Neuronal stem cell (in vitro differentiated cells): ENCODE data around the gene FSTL4.

Source experiments
- DNase-seq: peaks from one replicate; pipeline ENCODE4 v3.0.0-alpha.2; 2013; ENCODE audit warnings: low spot score
- H2AFZ ChIP-seq: one replicate; pipeline ENCODE4 v1.6.1; 2013; ENCODE audit warnings: mild to moderate bottlenecking, low read length, inconsistent platforms
- H2AK5ac ChIP-seq: 2 replicates; pipeline ENCODE4 v1.6.1; 2013; ENCODE audit warnings: low read depth, mild to moderate bottlenecking, inconsistent platforms, low read length, moderate library complexity, mixed read lengths
- H2BK120ac ChIP-seq: 2 replicates; pipeline ENCODE4 v1.6.1; 2013; ENCODE audit warnings: low read depth, mild to moderate bottlenecking, inconsistent platforms, low read length, moderate library complexity, mixed read lengths
- H2BK12ac ChIP-seq: one replicate; pipeline ENCODE4 v1.6.1; 2013; ENCODE audit warnings: low read length, inconsistent platforms
- H2BK15ac ChIP-seq: 2 replicates; pipeline ENCODE4 v1.6.1; 2013; ENCODE audit warnings: mild to moderate bottlenecking, low read length, inconsistent platforms, mixed read lengths
- H2BK5ac ChIP-seq: one replicate; pipeline ENCODE4 v1.6.1; 2013; ENCODE audit warnings: inconsistent platforms, mild to moderate bottlenecking, low read length, moderate library complexity
- H3K14ac ChIP-seq: one replicate; pipeline ENCODE4 v1.6.1; 2013; ENCODE audit warnings: low read length, inconsistent platforms
- H3K18ac ChIP-seq: 2 replicates; pipeline ENCODE4 v1.6.1; 2013; ENCODE audit warnings: low read length, inconsistent platforms
- H3K23ac ChIP-seq: 2 replicates; pipeline ENCODE4 v1.6.1; 2013; ENCODE audit warnings: low read depth, mild to moderate bottlenecking, mixed read lengths, low read length, inconsistent platforms; ENCODE audit not compliant: poor library complexity
- H3K27ac ChIP-seq: replicated peaks from 3 replicates; pipeline ENCODE4 v1.5.1; 2013; ENCODE audit warnings: low read length, inconsistent platforms
- H3K27me3 ChIP-seq, 3 experiments: 2 replicates each; pipeline ENCODE4 v1.6.1; 2013; ENCODE audit warnings: low read length in 3 of 3, mild to moderate bottlenecking in 2 of 3, inconsistent platforms in 1 of 3, low read depth in 1 of 3, mixed read lengths in 1 of 3, moderate library complexity in 1 of 3; ENCODE audit not compliant: control insufficient read depth in 3 of 3, insufficient read depth in 3 of 3
- H3K36me3 ChIP-seq, 2 donors: replicated peaks in 1 of 2; 2 replicates each; pipeline ENCODE4 v1.6.1; 2013; ENCODE audit warnings: low read length in 2 of 2; ENCODE audit not compliant: control insufficient read depth in 2 of 2, insufficient read depth in 2 of 2
- H3K4ac ChIP-seq: 2 replicates; pipeline ENCODE4 v1.6.1; 2013; ENCODE audit warnings: inconsistent platforms, mild to moderate bottlenecking, low read length, moderate library complexity
- H3K4me1 ChIP-seq, 2 donors: 1 replicate in 1 of 2; 2 replicates in 1 of 2; pipeline ENCODE4 v1.6.1; 2013; ENCODE audit warnings: low read length in 2 of 2, low read depth in 1 of 2; ENCODE audit not compliant: control insufficient read depth in 2 of 2, insufficient read depth in 1 of 2
- H3K4me2 ChIP-seq: one replicate; pipeline ENCODE4 v1.6.1; 2013; ENCODE audit warnings: mild to moderate bottlenecking, low read length, inconsistent platforms; ENCODE audit not compliant: insufficient read depth, poor library complexity, severe bottlenecking
- H3K4me3 ChIP-seq, 2 donors: 2 replicates each; pipeline ENCODE4 v1.5.1; 2013; ENCODE audit warnings: low read length in 2 of 2, mild to moderate bottlenecking in 2 of 2, inconsistent platforms in 1 of 2, moderate library complexity in 1 of 2
- H3K79me1 ChIP-seq: one replicate; pipeline ENCODE4 v1.6.1; 2013; ENCODE audit warnings: low read depth, mild to moderate bottlenecking, inconsistent platforms, low read length, moderate library complexity
- H3K9ac ChIP-seq: one replicate; pipeline ENCODE4 v1.6.1; 2013; ENCODE audit warnings: mild to moderate bottlenecking, low read depth, low read length, inconsistent platforms; ENCODE audit not compliant: poor library complexity
- H3K9me3 ChIP-seq, 2 donors: replicated peaks in 1 of 2; 2 replicates each; pipeline versions ENCODE3 to v1.6.1; 2013; ENCODE audit warnings: low read length in 2 of 2, mild to moderate bottlenecking in 2 of 2, inconsistent platforms in 1 of 2, low read depth in 1 of 2, mixed read lengths in 1 of 2, moderate library complexity in 1 of 2; ENCODE audit not compliant: control insufficient read depth in 2 of 2, insufficient read depth in 1 of 2
- H4K8ac ChIP-seq: one replicate; pipeline ENCODE4 v1.6.1; 2013; ENCODE audit warnings: low read depth, mild to moderate bottlenecking, inconsistent platforms, low read length, moderate library complexity
- H4K91ac ChIP-seq: one replicate; pipeline ENCODE4 v1.6.1; 2013; ENCODE audit warnings: low read length, low read depth, mild to moderate bottlenecking, inconsistent platforms; ENCODE audit not compliant: poor library complexity
- WGBS, 2 donors: extraction: QIAGEN DNeasy Blood & Tissue Kit; methylation state at CpG; one replicate each; pipeline ENCODE4 v1.1.7; 2013; ENCODE audit warnings: missing lambda C conversion rate in 2 of 2, mixed read lengths in 1 of 2; ENCODE audit not compliant: insufficient read length in 2 of 2, insufficient replicate concordance in 1 of 2; ENCODE audit errors: extremely low coverage in 2 of 2; 5-methylcytosine and 5-hydroxymethylcytosine counted together

Gene FSTL4

DNA sequence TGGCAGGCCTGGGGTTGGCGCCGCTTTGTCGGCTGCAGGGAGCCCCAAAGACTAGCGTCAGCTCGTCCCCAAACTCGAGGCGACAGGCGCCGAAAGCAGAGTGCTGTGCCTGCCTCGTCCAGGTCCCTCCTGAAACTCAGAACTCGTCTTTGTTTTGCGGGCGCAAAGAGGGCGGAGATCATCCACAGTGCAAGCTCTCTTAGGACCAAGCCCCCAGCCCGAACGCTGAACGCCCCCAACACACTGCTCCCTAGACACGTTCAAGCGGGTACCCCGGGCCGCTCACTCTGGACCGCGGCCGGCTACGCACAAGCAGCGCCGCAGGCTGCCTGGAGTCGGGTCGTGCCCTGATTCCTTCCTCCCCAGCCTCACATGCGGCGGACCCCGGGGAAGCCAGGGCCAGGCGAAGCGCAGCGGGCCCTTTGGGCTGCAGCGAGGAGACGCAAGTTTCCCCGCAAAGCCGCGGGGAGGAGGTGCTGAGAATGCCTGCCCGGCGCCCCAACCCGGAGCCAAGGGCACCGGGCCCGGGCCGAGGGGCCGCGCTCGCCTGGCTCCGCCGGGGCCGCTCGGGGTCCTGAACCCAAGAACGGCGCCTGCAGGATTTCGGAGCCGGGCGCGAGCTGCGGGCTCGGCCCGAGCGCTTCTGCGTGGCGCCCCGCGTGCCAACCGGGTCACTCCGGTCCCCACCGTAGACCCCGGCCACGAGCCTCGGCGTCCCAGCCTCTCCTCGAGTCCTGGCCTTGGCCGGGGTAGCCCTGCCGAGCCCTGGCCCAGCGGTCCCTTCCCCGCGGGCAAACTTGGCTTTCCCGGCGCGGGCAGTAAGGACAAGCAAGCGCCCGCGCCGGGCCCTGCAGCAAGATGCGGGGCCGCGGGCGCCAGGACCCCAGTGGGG is 738 bp downstream of the FSTL4 start:
- Histone ChIP-seq H4K8ac (no peak overlapping the region), H2BK5ac (peak overlapping the region; percentile 26), H2AK5ac (peak overlapping the region; percentile 17), H3K4me1 (peaks cover 3 to 5% of the 10 kb centered on the region in 2 donors), H4K91ac (no peak overlapping the region), H2AFZ (peak overlapping the region; percentile 86), H3K4me3 (peak overlapping the region in 1 of 2 donors; percentile 66), H3K79me1 (peaks cover 2% of the 10 kb centered on the region), H3K18ac (peak overlapping the region; percentile 44), H3K14ac (peak overlapping the region; percentile 31), H3K23ac (peak overlapping the region; percentile 87), H3K27ac (no peak overlapping the region), H2BK120ac (no peak overlapping the region), H2BK12ac (no peak overlapping the region), H3K36me3 (no peaks in the 10 kb centered on the region), H3K27me3 (peaks cover 16 to 80% (median 52%) of the 10 kb centered on the region in 3 experiments), H3K9ac (peak overlapping the region; percentile 12), H3K4ac (no peak overlapping the region), H3K4me2 (peak overlapping the region; percentile 90), H3K9me3 (no peaks in the 10 kb centered on the region), H2BK15ac (no peak overlapping the region)
- WGBS, 2 donors: no CpG with 5 or more reads among the region's 91 CpGs
- peak; percentile 38 for DNase-seq

DNA sequence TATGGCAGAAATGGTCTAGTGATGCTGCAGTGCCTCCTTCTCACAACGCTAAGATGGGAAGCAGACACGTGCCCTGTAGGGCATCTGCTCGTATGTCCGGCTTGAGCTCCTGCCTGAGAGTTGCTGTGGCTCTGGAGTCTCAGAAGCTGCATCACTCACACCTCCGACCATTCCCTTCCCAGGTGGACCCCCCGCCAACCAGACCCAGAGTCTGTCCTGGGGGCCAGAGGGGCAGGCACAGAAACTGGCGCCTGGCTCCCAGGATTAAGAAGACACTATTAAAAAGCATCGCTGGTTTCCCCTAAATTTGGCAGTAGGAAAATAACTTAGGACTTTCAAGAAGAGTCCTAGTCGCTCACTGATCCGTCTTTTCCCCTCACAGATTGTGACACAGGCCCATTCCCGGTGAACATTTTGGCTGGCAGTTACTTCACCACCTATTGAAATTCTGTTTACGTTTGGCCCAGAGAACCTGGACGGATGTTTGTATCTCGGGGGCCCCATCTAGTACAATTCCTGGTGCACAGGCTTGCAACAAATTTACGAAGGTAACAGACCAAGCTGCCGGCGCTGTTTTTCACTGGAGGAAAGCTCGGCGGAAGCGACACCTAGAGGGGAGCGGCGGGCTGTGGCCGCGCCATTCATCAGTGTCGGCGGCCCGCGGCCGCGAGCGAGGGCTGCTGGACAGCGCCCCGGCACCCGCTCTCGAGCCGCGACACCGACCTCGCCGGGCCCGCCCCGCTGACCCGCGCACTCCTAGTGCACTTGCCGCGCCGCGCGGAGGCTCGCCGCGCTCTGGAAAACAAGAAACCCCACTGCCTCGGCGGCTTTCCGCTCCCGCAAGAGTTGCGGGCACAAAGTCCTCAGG is 1.6 kb downstream of the FSTL4 start:
- H3K4ac ChIP-seq: no peak overlapping the region
- H3K4me1 ChIP-seq: peaks cover 3 to 5% of the 10 kb centered on the region in 2 donors
- H3K18ac ChIP-seq: peak overlapping the region; percentile 27
- peak overlapping the region in 1 of 2 donors; percentile 53 for H3K4me3 ChIP-seq
- WGBS, 2 donors: no CpG with 5 or more reads among the region's 57 CpGs
- no peak overlapping the region for H3K14ac ChIP-seq
- DNase-seq: peak; percentile 74
- no peaks in the 10 kb centered on the region for H3K9me3 ChIP-seq
- no peak overlapping the region for H2BK15ac ChIP-seq
- H4K8ac ChIP-seq: no peak overlapping the region
- H2AK5ac ChIP-seq: no peak overlapping the region
- H4K91ac ChIP-seq: no peak overlapping the region
- no peak overlapping the region for H2BK5ac ChIP-seq
- peaks cover 16 to 78% (median 52%) of the 10 kb centered on the region in 3 experiments for H3K27me3 ChIP-seq
- no peak overlapping the region for H2BK12ac ChIP-seq
- H3K36me3 ChIP-seq: no peaks in the 10 kb centered on the region
- H3K79me1 ChIP-seq: peaks cover 2% of the 10 kb centered on the region
- H3K23ac ChIP-seq: peak overlapping the region; percentile 87
- peak overlapping the region; percentile 86 for H2AFZ ChIP-seq
- H3K27ac ChIP-seq: no peak overlapping the region
- no peak overlapping the region for H3K9ac ChIP-seq
- H2BK120ac ChIP-seq: no peak overlapping the region
- peak overlapping the region; percentile 90 for H3K4me2 ChIP-seq

DNA sequence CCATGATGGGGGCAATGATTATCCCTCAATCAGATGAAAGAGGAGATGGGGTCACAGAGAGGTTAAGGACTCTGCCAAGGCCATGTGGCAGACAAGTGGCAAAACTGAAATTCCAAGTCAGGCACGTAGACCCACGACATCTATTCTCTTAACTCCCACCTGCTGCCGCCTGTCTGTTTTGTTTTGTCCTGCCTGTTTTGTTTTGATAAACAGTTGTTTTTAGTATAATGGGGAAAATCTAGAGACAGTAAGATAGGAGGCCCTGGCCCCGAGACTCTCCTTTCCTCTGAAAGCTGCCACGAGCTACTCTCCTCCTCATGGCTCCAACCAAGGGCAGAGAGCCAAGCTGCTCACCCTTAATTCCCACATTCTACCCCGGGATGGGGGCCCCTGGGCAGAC is 4.9 kb downstream of the FSTL4 start:
- H2AK5ac ChIP-seq: no peak overlapping the region
- H2BK5ac ChIP-seq: no peak overlapping the region
- H3K9me3 ChIP-seq: no peaks in the 10 kb centered on the region
- peaks cover 13 to 53% (median 32%) of the 10 kb centered on the region in 3 experiments for H3K27me3 ChIP-seq
- H4K91ac ChIP-seq: no peak overlapping the region
- H4K8ac ChIP-seq: no peak overlapping the region
- H3K4ac ChIP-seq: no peak overlapping the region
- H3K4me1 ChIP-seq: peaks cover 3 to 6% of the 10 kb centered on the region in 2 donors
- no peak overlapping the region for H2BK120ac ChIP-seq
- H3K9ac ChIP-seq: no peak overlapping the region
- no peak overlapping the region for H2BK12ac ChIP-seq
- no peak overlapping the region for H2BK15ac ChIP-seq
- H3K4me2 ChIP-seq: no peak overlapping the region
- no peaks in the 10 kb centered on the region for H3K36me3 ChIP-seq
- peaks cover 2% of the 10 kb centered on the region for H3K79me1 ChIP-seq
- no peak overlapping the region for H3K14ac ChIP-seq
- DNase-seq: no peak
- WGBS, 2 donors: no CpG with 5 or more reads among the region's 6 CpGs
- H3K4me3 ChIP-seq: no peak overlapping the region
- H3K27ac ChIP-seq: no peak overlapping the region
- no peak overlapping the region for H3K23ac ChIP-seq
- H3K18ac ChIP-seq: no peak overlapping the region
- no peak overlapping the region for H2AFZ ChIP-seq

DNA sequence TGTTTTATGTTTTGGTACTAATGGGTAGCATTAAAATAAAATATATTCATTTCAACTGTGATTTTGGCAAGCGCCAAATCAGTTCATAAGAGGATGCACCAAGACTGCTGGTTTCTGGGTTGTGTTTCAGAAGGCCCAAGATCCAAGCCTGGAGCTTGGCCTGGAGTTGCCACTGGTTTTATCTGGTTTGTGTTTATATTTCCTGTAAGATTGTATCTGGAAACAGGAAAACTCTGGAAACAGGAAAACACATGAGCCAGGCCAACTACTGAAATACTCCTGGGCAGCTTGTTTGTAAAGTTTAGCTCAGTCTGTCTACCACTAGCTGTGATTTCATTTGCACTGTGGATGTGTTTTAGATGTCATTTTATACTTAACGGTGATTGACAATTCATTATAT is 5.5 kb downstream of the FSTL4 start:
- Histone ChIP-seq H3K4me3 (no peak overlapping the region), H3K27me3 (peaks cover 10 to 47% (median 26%) of the 10 kb centered on the region in 3 experiments), H3K4me1 (peaks cover 3 to 7% of the 10 kb centered on the region in 2 donors), H3K36me3 (no peaks in the 10 kb centered on the region), H2BK15ac (no peak overlapping the region), H2BK120ac (no peak overlapping the region), H4K91ac (no peak overlapping the region), H3K27ac (no peak overlapping the region), H3K4ac (no peak overlapping the region), H3K9ac (no peak overlapping the region), H3K9me3 (no peaks in the 10 kb centered on the region), H2BK5ac (no peak overlapping the region), H3K79me1 (peaks cover 2% of the 10 kb centered on the region), H3K4me2 (no peak overlapping the region), H2BK12ac (no peak overlapping the region), H2AK5ac (no peak overlapping the region), H3K23ac (no peak overlapping the region), H3K14ac (no peak overlapping the region), H2AFZ (no peak overlapping the region), H4K8ac (no peak overlapping the region), H3K18ac (no peak overlapping the region)
- no peak for DNase-seq
- WGBS, 2 donors: no CpG with 5 or more reads among the region's 2 CpGs
